ENCODE measurements around the gene PCNT.

DNA sequence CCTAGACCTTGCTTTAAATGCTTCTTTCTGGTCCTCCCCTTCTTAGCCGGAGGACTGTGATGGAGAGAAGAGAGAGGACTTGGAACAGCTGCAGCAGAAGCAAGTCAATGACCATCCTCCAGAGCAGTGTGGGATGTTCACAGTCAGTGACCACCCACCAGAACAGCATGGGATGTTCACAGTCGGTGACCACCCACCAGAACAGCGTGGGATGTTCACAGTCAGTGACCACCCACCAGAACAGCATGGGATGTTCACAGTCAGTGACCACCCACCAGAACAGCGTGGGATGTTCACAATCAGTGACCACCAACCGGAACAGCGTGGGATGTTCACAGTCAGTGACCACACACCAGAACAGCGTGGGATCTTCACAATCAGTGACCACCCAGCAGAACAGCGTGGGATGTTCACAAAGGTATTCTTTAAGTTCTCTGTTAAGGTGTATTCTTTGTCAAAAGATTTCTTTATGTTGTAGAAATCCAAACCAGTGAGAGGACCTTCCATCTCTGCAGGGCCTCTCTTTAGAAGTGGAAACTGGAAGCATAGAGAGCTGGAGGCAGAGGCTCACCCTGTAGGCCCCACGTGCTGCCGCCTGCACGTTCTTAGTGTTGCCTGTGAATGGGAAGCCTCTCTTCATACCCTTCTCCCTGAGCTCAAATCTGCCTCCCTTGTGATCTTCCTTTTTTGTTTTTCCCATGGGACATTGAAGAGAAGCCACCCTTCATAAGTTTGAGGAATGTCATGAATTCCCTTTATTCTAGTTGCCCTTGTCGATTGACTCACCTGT lies 10.6 kb downstream of the PCNT start:
- TF ChIP-seq, protein P1, sequence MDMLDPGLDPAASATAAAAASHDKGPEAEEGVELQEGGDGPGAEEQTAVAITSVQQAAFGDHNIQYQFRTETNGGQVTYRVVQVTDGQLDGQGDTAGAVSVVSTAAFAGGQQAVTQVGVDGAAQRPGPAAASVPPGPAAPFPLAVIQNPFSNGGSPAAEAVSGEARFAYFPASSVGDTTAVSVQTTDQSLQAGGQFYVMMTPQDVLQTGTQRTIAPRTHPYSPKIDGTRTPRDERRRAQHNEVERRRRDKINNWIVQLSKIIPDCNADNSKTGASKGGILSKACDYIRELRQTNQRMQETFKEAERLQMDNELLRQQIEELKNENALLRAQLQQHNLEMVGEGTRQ (IDR thresholded peaks at IDR 0.05; ENCODE audit: low read depth, low read length): no peak
- TF ChIP-seq POLR2A (IDR thresholded peaks at IDR 0.05; ENCODE audit: low read depth, low read length): no peak
- TF ChIP-seq, protein P2, sequence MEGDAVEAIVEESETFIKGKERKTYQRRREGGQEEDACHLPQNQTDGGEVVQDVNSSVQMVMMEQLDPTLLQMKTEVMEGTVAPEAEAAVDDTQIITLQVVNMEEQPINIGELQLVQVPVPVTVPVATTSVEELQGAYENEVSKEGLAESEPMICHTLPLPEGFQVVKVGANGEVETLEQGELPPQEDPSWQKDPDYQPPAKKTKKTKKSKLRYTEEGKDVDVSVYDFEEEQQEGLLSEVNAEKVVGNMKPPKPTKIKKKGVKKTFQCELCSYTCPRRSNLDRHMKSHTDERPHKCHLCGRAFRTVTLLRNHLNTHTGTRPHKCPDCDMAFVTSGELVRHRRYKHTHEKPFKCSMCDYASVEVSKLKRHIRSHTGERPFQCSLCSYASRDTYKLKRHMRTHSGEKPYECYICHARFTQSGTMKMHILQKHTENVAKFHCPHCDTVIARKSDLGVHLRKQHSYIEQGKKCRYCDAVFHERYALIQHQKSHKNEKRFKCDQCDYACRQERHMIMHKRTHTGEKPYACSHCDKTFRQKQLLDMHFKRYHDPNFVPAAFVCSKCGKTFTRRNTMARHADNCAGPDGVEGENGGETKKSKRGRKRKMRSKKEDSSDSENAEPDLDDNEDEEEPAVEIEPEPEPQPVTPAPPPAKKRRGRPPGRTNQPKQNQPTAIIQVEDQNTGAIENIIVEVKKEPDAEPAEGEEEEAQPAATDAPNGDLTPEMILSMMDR (conservative IDR thresholded peaks at IDR 0.05; ENCODE audit: low read depth, low read length): no peak
- no peak for TF ChIP-seq CHD1 (IDR thresholded peaks at IDR 0.05; ENCODE audit: low read depth, low read length)
- TF ChIP-seq CEBPB (IDR thresholded peaks at IDR 0.05; ENCODE audit: low read depth, low read length): no peak
